ENCODE results near the gene RAVER1.

GRCh38 chr19:10338940-10339339, 5.6 kb upstream of the RAVER1 start:
- TF ChIP-seq TAF1 (IDR thresholded peaks at IDR 0.05; ENCODE audit: borderline replicate concordance, insufficient read depth, low read length) (no peak), POLR2AphosphoS5 (IDR thresholded peaks at IDR 0.05; ENCODE audit: low read depth, low read length) (no peak), SIN3A (IDR thresholded peaks at IDR 0.05; ENCODE audit: borderline replicate concordance, insufficient read depth, low read length) (no peak), REST (IDR thresholded peaks at IDR 0.05; ENCODE audit: insufficient read depth in 1 of 2, low read depth in 2 of 2, low read length in 2 of 2) (no peak)
